Suprapubic skin (tissue), 4 donors: ENCODE measurements around the gene SEMA6B.

Experiments used
- POLR2A ChIP-seq, 2 donors: fragments of 450-650 bp; IDR thresholded peaks; one replicate each; pipeline ENCODE4 v1.6.1; 2017; ENCODE audit warnings: antibody characterized with exemption in 2 of 2, mild to moderate bottlenecking in 2 of 2, moderate library complexity in 2 of 2
- POLR2AphosphoS5 ChIP-seq, 3 donors: sonication (generic); formaldehyde crosslinking; IDR thresholded peaks; one replicate each; pipeline ENCODE4 v1.6.1; 2017; ENCODE audit warnings: antibody characterized with exemption in 3 of 3
- TF ChIP-seq, protein P1 (sequence below), 2 donors: fragments of 200-600 bp in 1 of 2; fragments of 450-650 bp in 1 of 2; sonication (generic) in 1 of 2; IDR thresholded peaks; one replicate each; pipeline ENCODE4 v1.5.1; 2016 to 2019; ENCODE audit warnings: antibody characterized with exemption in 2 of 2, mild to moderate bottlenecking in 1 of 2, moderate library complexity in 1 of 2

GRCh38 chr19:4521170-4521887, 38.2 kb downstream of the SEMA6B start:
- TF ChIP-seq POLR2AphosphoS5 (IDR thresholded peaks at IDR 0.05): no peak
- TF ChIP-seq, protein P1, sequence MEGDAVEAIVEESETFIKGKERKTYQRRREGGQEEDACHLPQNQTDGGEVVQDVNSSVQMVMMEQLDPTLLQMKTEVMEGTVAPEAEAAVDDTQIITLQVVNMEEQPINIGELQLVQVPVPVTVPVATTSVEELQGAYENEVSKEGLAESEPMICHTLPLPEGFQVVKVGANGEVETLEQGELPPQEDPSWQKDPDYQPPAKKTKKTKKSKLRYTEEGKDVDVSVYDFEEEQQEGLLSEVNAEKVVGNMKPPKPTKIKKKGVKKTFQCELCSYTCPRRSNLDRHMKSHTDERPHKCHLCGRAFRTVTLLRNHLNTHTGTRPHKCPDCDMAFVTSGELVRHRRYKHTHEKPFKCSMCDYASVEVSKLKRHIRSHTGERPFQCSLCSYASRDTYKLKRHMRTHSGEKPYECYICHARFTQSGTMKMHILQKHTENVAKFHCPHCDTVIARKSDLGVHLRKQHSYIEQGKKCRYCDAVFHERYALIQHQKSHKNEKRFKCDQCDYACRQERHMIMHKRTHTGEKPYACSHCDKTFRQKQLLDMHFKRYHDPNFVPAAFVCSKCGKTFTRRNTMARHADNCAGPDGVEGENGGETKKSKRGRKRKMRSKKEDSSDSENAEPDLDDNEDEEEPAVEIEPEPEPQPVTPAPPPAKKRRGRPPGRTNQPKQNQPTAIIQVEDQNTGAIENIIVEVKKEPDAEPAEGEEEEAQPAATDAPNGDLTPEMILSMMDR (IDR thresholded peaks at IDR 0.05): no peak
- TF ChIP-seq POLR2A (IDR thresholded peaks at IDR 0.05): no peak
